ENCODE data around the gene CEACAM5. TPM values are rescaled to one million over a fixed set of nuclear protein-coding genes. Genes with fewer than 3 reads are reported as not detected.
"Not testable (repeated sequence)": the region's sequence is repeated elsewhere in the genome, so short reads cannot be mapped to it uniquely, and the experiment has no call there.

The CEACAM5 gene
- total RNA-seq, 1 donor, result not detected

GRCh38 chr19:41746593-41747227 is 38.3 kb downstream of the CEACAM5 start:
- Histone ChIP-seq H3K4me3 (ENCODE audit: insufficient read depth, low read length) (no peak overlapping the region), H2AFZ (ENCODE audit: low read length) (no peak overlapping the region), H3K27ac (ENCODE audit: low read depth, low read length) (no peak overlapping the region), H4K20me1 (ENCODE audit: insufficient read depth, low read length) (no peaks in the 10 kb centered on the region), H3K36me3 (ENCODE audit: insufficient read depth, low read length) (no peaks in the 10 kb centered on the region), H3K9me3 (ENCODE audit: low read depth, low read length) (no peaks in the 10 kb centered on the region), H3K27me3 (ENCODE audit: insufficient read depth, low read length) (peaks cover 27% of the 10 kb centered on the region), H3K4me2 (ENCODE audit: insufficient read depth, low read length) (no peak overlapping the region), H3K79me2 (ENCODE audit: insufficient read depth, low read length) (no peaks in the 10 kb centered on the region), H3K4me1 (ENCODE audit: insufficient read depth, low read length) (no peaks in the 10 kb centered on the region)
- peak; percentile 56 for TF ChIP-seq CTCF (IDR thresholded peaks at IDR 0.05; ENCODE audit: extremely low read depth, low read depth, low read length)
- DNase-seq (ENCODE audit: insufficient read length, low spot score, missing footprints), result peak; percentile 65

GRCh38 chr19:41748012-41748411 is 39.6 kb downstream of the CEACAM5 start:
- Histone ChIP-seq H4K20me1 (ENCODE audit: insufficient read depth, low read length) (no peaks in the 10 kb centered on the region), H3K27me3 (ENCODE audit: insufficient read depth, low read length) (peaks cover 36% of the 10 kb centered on the region), H3K4me2 (ENCODE audit: insufficient read depth, low read length) (no peak overlapping the region), H3K4me1 (ENCODE audit: insufficient read depth, low read length) (no peaks in the 10 kb centered on the region), H3K4me3 (ENCODE audit: insufficient read depth, low read length) (no peak overlapping the region), H2AFZ (ENCODE audit: low read length) (no peak overlapping the region), H3K9me3 (ENCODE audit: low read depth, low read length) (no peaks in the 10 kb centered on the region), H3K27ac (ENCODE audit: low read depth, low read length) (no peak overlapping the region), H3K79me2 (ENCODE audit: insufficient read depth, low read length) (no peaks in the 10 kb centered on the region), H3K36me3 (ENCODE audit: insufficient read depth, low read length) (no peaks in the 10 kb centered on the region)
- no peak for TF ChIP-seq CTCF (IDR thresholded peaks at IDR 0.05; ENCODE audit: extremely low read depth, low read depth, low read length)
- DNase-seq (ENCODE audit: insufficient read length, low spot score, missing footprints), result no peak

- not testable (repeated sequence) for H3K36me3 ChIP-seq (ENCODE audit: insufficient read depth, low read length); H3K4me2 ChIP-seq (ENCODE audit: insufficient read depth, low read length); H3K4me3 ChIP-seq (ENCODE audit: insufficient read depth, low read length); H3K79me2 ChIP-seq (ENCODE audit: insufficient read depth, low read length); DNase-seq (ENCODE audit: insufficient read length, low spot score, missing footprints); H3K9me3 ChIP-seq (ENCODE audit: low read depth, low read length); H4K20me1 ChIP-seq (ENCODE audit: insufficient read depth, low read length); H2AFZ ChIP-seq (ENCODE audit: low read length); H3K27ac ChIP-seq (ENCODE audit: low read depth, low read length); H3K4me1 ChIP-seq (ENCODE audit: insufficient read depth, low read length)
- peaks cover 32% of the 10 kb centered on the region for H3K27me3 ChIP-seq (ENCODE audit: insufficient read depth, low read length)
These were observed 42.1 kb downstream of the CEACAM5 start for GRCh38 chr19:41750248-41751134.

GRCh38 chr19:41753159-41753558 is 44.7 kb downstream of the CEACAM5 start:
- DNase-seq (ENCODE audit: insufficient read length, low spot score, missing footprints), result peak; percentile 89

More at GRCh38 chr19:41753159-41753558, 44.7 kb downstream of the CEACAM5 start:
- Histone ChIP-seq H3K4me2 (ENCODE audit: insufficient read depth, low read length) (no peak overlapping the region), H3K27me3 (ENCODE audit: insufficient read depth, low read length) (peaks cover 20% of the 10 kb centered on the region), H4K20me1 (ENCODE audit: insufficient read depth, low read length) (no peaks in the 10 kb centered on the region), H3K27ac (ENCODE audit: low read depth, low read length) (no peak overlapping the region), H3K4me3 (ENCODE audit: insufficient read depth, low read length) (no peak overlapping the region), H2AFZ (ENCODE audit: low read length) (no peak overlapping the region), H3K4me1 (ENCODE audit: insufficient read depth, low read length) (no peaks in the 10 kb centered on the region), H3K9me3 (ENCODE audit: low read depth, low read length) (no peaks in the 10 kb centered on the region), H3K36me3 (ENCODE audit: insufficient read depth, low read length) (no peaks in the 10 kb centered on the region), H3K79me2 (ENCODE audit: insufficient read depth, low read length) (no peaks in the 10 kb centered on the region)
- peak; percentile 75 for TF ChIP-seq CTCF (IDR thresholded peaks at IDR 0.05; ENCODE audit: extremely low read depth, low read depth, low read length)

All from osteoblast (primary cell).